GM12891 (cell line): ENCODE results near the gene ST8SIA5.

Experiments used
- DNase-seq: peaks from one replicate; pipeline ENCODE4 v3.0.0; 2011; ENCODE audit warnings: low spot score; ENCODE audit not compliant: insufficient read length
- FAIRE-seq: peaks from 2 replicates; lab custom pipeline; 2011; peaks lifted over from hg19 to GRCh38; lab: Jason Lieb, UNC
- PAX5 ChIP-seq: IDR thresholded peaks from 2 replicates; pipeline ENCODE4 v1.6.1; 2011; ENCODE audit warnings: low read length, moderate library complexity, mild to moderate bottlenecking; ENCODE audit not compliant: insufficient read depth, severe bottlenecking
- POLR2A ChIP-seq: IDR thresholded peaks from 2 replicates; pipeline ENCODE4 v1.6.1; 2011; ENCODE audit warnings: low read depth, low read length, control low read depth
- POLR2AphosphoS5 ChIP-seq: IDR thresholded peaks from 2 replicates; pipeline ENCODE4 v1.6.1; 2011; ENCODE audit warnings: low read depth, low read length, control low read depth
- POU2F2 ChIP-seq: IDR thresholded peaks from 2 replicates; pipeline ENCODE4 v1.6.1; 2011; ENCODE audit warnings: low read depth, mild to moderate bottlenecking, control low read depth, low read length, moderate library complexity
- SPI1 ChIP-seq: IDR thresholded peaks from 2 replicates; pipeline ENCODE4 v1.6.1; 2011; ENCODE audit warnings: low read depth, low read length, control low read depth
- TAF1 ChIP-seq: IDR thresholded peaks from 2 replicates; pipeline ENCODE4 v1.6.1; 2011; ENCODE audit warnings: low read depth, low read length, control low read depth

ST8SIA5 gene

DNA sequence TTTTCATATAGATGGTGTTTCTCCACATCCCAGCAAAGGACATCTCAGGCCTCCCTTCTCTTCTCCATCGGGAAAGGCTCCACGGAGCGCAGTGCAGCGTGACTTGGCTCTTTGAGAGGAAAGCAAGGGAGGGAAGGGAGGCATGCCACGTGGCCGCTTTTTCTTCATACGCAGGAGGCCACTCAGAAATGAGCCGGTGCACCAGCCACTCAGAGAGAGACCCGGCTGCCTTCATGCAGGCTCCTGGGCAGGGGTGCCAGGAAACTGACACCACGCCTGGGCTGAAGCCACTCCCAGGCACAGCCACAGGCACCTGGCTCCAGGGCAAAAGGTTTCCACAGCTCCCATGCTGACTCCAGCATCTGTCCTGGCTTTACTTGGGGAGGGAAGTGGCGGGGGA lies 88.7 kb downstream of the ST8SIA5 start:
- TF ChIP-seq POLR2A, result no peak
- DNase-seq (no peak), FAIRE-seq (no peak)

GRCh38 chr18:46663539-46663938 lies 93.3 kb downstream of the ST8SIA5 start:
- FAIRE-seq, result no peak
- DNase-seq, result no peak
- TF ChIP-seq SPI1, result no peak
- TF ChIP-seq POLR2A, result no peak
- TF ChIP-seq TAF1, result no peak
- TF ChIP-seq POU2F2, result no peak
- no peak for TF ChIP-seq POLR2AphosphoS5
- TF ChIP-seq PAX5, result no peak

DNA sequence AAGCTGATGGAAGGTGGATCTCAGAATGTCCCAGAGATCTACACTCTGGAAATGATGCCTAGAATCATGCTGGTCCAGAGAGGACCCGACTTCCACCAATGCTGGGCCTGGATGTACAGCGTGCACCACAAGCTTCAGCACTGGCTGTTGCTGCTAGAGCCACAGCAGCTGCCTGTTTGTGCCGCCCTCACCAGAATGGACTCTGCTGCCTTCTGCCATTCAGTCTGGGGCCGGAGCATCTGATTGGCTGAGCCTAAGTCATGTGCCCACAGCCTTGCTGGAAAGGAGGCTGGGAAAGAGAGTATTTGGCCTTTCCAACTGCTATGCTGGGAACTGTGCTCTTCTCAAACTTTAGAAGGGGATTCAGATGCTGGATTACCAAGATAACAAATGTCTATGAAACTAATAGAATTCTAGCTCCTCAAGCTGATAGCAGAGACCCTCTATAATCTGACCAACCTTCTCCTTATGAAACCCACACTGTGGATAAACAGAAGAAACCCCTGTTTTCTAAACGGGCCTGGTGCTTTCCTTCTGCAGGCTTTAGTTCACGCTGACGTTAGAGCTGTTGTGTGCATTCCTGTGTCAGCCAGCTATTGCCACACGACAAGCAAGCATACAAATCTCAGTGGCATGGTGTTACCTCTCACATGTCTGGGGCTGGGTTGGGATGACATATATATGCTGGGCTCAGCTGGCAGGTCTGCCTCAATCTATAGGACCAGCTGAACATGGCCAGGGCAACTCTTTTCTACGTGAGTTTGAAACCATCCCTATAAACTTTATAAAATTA lies 95.7 kb downstream of the ST8SIA5 start:
- FAIRE-seq, result no peak
- no peak for DNase-seq
- TF ChIP-seq PAX5 (no peak), TAF1 (no peak), POU2F2 (no peak), POLR2AphosphoS5 (no peak), POLR2A (no peak), SPI1 (no peak)

- FAIRE-seq, result no peak
- TF ChIP-seq SPI1 (no peak), POLR2A (no peak), PAX5 (no peak), TAF1 (no peak), POLR2AphosphoS5 (no peak), POU2F2 (no peak)
- no peak for DNase-seq
Observed at GRCh38 chr18:46659484-46659883, 97.4 kb downstream of the ST8SIA5 start.

GRCh38 chr18:46657115-46657955 lies 99.5 kb downstream of the ST8SIA5 start, which contains the start of gene LOXHD1:
Gene LOXHD1, minus strand, starts transcription at chr18:46657220. Its CDS starts 187 bp downstream, at chr18:46657033.
- no peak for DNase-seq
- TF ChIP-seq POLR2AphosphoS5 (no peak), POLR2A (no peak), POU2F2 (no peak), SPI1 (no peak), TAF1 (no peak), PAX5 (no peak)
- no peak for FAIRE-seq

- TF ChIP-seq SPI1 (no peak), POU2F2 (no peak), TAF1 (no peak)
- DNase-seq (no peak), FAIRE-seq (no peak)
Observed at GRCh38 chr18:46656326-46657114, 100.3 kb downstream of the ST8SIA5 start.

DNA sequence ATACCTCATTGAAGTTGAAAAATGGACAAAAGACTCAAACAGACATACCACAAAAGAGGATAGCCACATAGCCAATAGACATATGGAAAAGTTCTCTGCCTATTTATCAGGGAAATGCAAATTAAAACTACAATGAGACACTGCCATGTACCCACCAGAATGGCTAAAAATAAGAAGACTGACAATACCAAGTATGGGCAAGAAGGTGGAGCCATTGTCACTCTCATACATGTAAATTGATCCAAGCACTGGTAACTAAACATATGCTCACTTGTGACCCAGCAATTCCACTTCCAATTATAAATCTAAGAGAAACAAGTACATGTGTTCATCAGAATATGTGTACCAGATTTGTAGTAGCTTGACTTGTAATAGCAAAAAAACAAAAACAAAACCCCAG lies 104.5 kb downstream of the ST8SIA5 start:
- TF ChIP-seq POLR2AphosphoS5 (no peak), TAF1 (no peak), SPI1 (no peak), POLR2A (no peak), POU2F2 (no peak), PAX5 (no peak)
- DNase-seq (no peak), FAIRE-seq (no peak)

DNA sequence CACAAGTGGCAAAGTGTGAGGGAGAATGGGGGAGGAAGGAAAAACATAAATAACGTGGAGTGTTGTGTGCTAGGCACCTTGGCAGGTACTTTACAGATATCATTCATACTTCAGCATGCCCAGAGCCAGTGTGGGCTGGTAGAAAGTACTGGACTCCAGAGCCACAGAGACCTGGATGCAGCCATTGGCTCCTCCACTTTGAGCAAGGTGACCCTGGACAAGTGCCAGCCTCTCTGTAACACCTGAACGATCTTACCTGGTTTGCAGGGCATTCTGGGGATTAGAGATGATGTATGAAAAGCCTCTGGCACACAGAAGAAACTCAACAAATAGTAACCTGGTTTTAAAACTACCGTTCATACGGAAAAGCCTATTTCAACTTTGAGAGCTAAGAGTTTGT lies 106.2 kb downstream of the ST8SIA5 start:
- TF ChIP-seq SPI1, result no peak
- no peak for TF ChIP-seq POU2F2
- TF ChIP-seq TAF1, result no peak
- TF ChIP-seq PAX5, result no peak
- TF ChIP-seq POLR2A, result no peak
- no peak for TF ChIP-seq POLR2AphosphoS5
- DNase-seq, result no peak
- no peak for FAIRE-seq

DNA sequence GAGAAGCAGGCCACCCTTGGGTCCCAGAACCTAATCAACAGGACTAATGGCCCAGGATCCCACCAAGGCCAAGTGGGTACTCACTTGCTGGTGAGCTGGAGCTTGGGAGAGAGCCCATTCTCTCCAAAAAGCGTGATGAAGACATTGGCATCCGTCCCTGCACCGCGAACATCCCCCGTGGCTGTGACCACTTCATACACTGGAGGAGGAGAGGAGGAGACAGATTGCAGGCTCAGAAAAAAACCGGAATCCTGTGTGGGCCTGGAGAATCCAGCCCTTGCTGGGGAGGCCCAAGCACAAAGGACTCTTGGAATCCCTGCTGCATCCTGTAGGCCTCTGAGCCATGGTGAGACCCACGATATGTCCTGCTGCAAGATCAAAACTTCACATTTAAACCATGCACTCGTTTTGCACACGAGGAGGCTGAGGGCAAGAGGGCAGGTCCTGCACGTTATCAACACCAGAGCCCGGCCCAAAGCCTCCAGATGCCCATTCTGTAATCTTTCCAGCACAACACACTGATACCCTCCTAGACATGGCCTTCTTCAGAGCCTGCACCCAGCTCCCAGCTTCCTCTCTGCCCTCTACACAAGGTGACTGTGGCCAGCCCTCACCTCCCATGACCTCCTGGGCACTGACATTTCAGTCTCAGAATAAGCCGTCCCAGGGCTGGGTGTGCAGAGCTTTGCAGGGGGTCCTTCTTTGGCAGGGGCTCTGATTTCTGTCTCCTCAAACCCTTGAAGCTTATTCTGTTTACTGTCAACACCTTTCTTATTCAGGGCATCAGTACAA lies 107.6 kb downstream of the ST8SIA5 start:
- TF ChIP-seq POLR2A, result no peak
- TF ChIP-seq POLR2AphosphoS5, result no peak
- TF ChIP-seq PAX5, result no peak
- no peak for TF ChIP-seq TAF1
- no peak for TF ChIP-seq POU2F2
- no peak for TF ChIP-seq SPI1
- DNase-seq, result no peak
- no peak for FAIRE-seq
